Measurements from ENCODE around the gene SPATA19. TPM values are rescaled to one million over a fixed set of nuclear protein-coding genes. Genes with fewer than 3 reads are reported as not detected.

Gene SPATA19, protein sequence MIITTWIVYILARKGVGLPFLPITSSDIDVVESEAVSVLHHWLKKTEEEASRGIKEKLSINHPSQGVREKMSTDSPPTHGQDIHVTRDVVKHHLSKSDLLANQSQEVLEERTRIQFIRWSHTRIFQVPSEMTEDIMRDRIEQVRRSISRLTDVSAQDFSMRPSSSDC
- not detected in 2 replicates for total RNA-seq

DNA sequence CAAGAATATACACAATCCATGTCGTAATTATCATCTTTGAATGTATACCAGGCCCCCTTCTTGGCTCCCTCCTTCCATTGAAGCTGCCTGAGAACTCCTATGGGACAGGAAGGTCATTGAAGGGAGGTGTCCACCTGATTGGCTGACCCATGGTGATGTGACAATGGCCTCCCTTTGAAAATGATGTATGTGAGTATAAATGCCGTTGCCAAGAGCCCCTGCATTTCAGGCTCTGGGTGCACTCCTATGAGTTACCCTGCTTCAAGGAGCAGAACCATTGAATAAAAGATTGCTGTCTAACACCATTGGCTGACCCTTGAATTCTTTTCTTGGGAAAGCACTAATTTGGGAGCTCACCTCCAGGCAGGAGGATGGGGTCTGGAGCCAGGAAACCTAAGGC is at the start of gene SPATA19:
Gene SPATA19, minus strand, starts transcription at position 101 of the 400 bp plus-strand sequence. Its CDS starts 67 bp downstream, at position 34.

Other genes starting within 250 kb of the SPATA19 start
- gene IGSF9B, start 111.5 kb upstream of the SPATA19 start, total RNA-seq: not detected in 2 replicates
- gene JAM3, start 223.6 kb upstream of the SPATA19 start, total RNA-seq: 5.1 and 5.8 TPM in 2 replicates

All from dermis lymphatic vessel endothelial cell (primary cell).